HepG2 (cell line): ENCODE data around the gene FUBP3. TPM values are rescaled to one million over a fixed set of nuclear protein-coding genes. Genes with fewer than 3 reads are reported as not detected.

Experiments
- ATAC-seq: fragments of 200-7000 bp; cut with Tn5 transposase; 3 replicates; pipeline ENCODE4 v1.9.1; 2020; ENCODE audit warnings: mild to moderate bottlenecking, moderate library complexity
- BruUV-seq: library from RNA; stranded (reverse); fragments of 400-500 nt; replicated peaks from 2 replicates; lab custom pipeline; 2021; lab: Mats Ljungman, UMichigan
- CTCF ChIA-PET: fragments of 300-600 bp; formaldehyde crosslinking; extraction: SDS; loops from one replicate; lab custom pipeline; 2021; ENCODE audit warnings: low total read pairs, inconsistent platforms, low intra/inter-chr PET ratio; lab: Yijun Ruan, JAX
- POLR2A ChIA-PET: fragments of 350-600 bp; sonication (Branson Sonifier 250); formaldehyde crosslinking; loops from one replicate; lab custom pipeline; 2020; ENCODE audit warnings: antibody characterized with exemption, inconsistent platforms; lab: Yijun Ruan, JAX
- DNase-seq: peaks from one replicate; pipeline ENCODE4 v3.0.0-alpha.2; 2015; ENCODE audit warnings: low spot score
- FAIRE-seq: peaks from 3 replicates; lab custom pipeline; 2011; peaks lifted over from hg19 to GRCh38; lab: Jason Lieb, UNC
- H2AFZ ChIP-seq: one replicate; pipeline ENCODE4 v1.6.1; 2011; ENCODE audit warnings: low read length, inconsistent platforms
- H3K27ac ChIP-seq: fragments of 300-600 bp; 3 replicates; pipeline ENCODE4 v1.8.0; 2011; ENCODE audit warnings: mixed run types, mild to moderate bottlenecking, mixed read lengths, low read length, inconsistent platforms; ENCODE audit not compliant: insufficient read depth; ENCODE audit errors: extremely low read length
- H3K27me3 ChIP-seq, 2 experiments: fragments of 200-600 bp in 1 of 2; 2 replicates in 1 of 2; 3 replicates in 1 of 2; pipeline versions ENCODE4 v1.6.0 to v1.8.0; 2011; ENCODE audit warnings: low read length in 2 of 2, mild to moderate bottlenecking in 2 of 2, moderate library complexity in 2 of 2, inconsistent platforms in 1 of 2; ENCODE audit not compliant: insufficient read depth in 2 of 2, control insufficient read depth in 1 of 2
- H3K36me3 ChIP-seq, 2 experiments: fragments of 200-600 bp in 1 of 2; replicated peaks in 1 of 2; 2 replicates in 1 of 2; 3 replicates in 1 of 2; pipeline versions ENCODE4 v1.5.1 to v1.8.0; 2011; ENCODE audit warnings: low read length in 2 of 2, inconsistent platforms in 1 of 2; ENCODE audit not compliant: insufficient read depth in 2 of 2, control insufficient read depth in 1 of 2
- H3K4me1 ChIP-seq: 2 replicates; pipeline ENCODE4 v1.5.1; 2012; ENCODE audit warnings: low read length, inconsistent platforms; ENCODE audit not compliant: insufficient read depth
- H3K4me2 ChIP-seq: 2 replicates; pipeline ENCODE4 v1.6.0; 2011; ENCODE audit warnings: low read depth, low read length, inconsistent platforms
- H3K4me3 ChIP-seq, 3 experiments: fragments of 200-600 bp in 1 of 3; sonication (generic), shearing (Covaris generic) in 1 of 3; replicated peaks in 1 of 3; 2 replicates each; pipeline ENCODE4 v1.5.1; 2011 to 2016; ENCODE audit warnings: low read length in 3 of 3, inconsistent platforms in 2 of 3, low read depth in 2 of 3, mild to moderate bottlenecking in 2 of 3, control low read depth in 1 of 3, mixed read lengths in 1 of 3; ENCODE audit not compliant: insufficient read depth in 1 of 3
- H3K79me2 ChIP-seq: one replicate; pipeline ENCODE4 v1.6.1; 2011; ENCODE audit warnings: low read length, inconsistent platforms; ENCODE audit not compliant: insufficient read depth
- H3K9ac ChIP-seq: 2 replicates; pipeline ENCODE4 v1.6.0; 2011; ENCODE audit warnings: mild to moderate bottlenecking, low read depth, low read length, inconsistent platforms; ENCODE audit not compliant: insufficient read depth
- H3K9me3 ChIP-seq: 2 replicates; pipeline ENCODE4 v1.5.1; 2012; ENCODE audit warnings: mild to moderate bottlenecking, low read length
- H4K20me1 ChIP-seq: 2 replicates; pipeline ENCODE4 v1.6.0; 2011; ENCODE audit warnings: inconsistent platforms, mild to moderate bottlenecking, low read length, moderate library complexity; ENCODE audit not compliant: insufficient read depth
- AGO2 ChIP-seq: fragments of 200-400 bp; formaldehyde crosslinking; optimal IDR thresholded peaks from 2 replicates; pipeline ENCODE3; 2017; ENCODE audit warnings: mild to moderate bottlenecking, low read depth, low read length, moderate library complexity
- MTF2 ChIP-seq: sonication (generic); formaldehyde crosslinking; IDR thresholded peaks from 2 replicates; pipeline ENCODE4 v1.5.0; 2020; ENCODE audit warnings: missing genetic modification reagents, borderline replicate concordance
- SETDB1 ChIP-seq: sonication (generic); formaldehyde crosslinking; IDR thresholded peaks from 2 replicates; pipeline ENCODE4 v1.5.1; 2020; ENCODE audit warnings: missing genetic modification reagents, mild to moderate bottlenecking, borderline replicate concordance
- ZNF441 ChIP-seq: sonication (generic); formaldehyde crosslinking; IDR thresholded peaks from 2 replicates; pipeline ENCODE4 v1.7.0; 2021; ENCODE audit warnings: missing genetic modification reagents, borderline replicate concordance
- ZNF775 ChIP-seq: sonication (generic); formaldehyde crosslinking; IDR thresholded peaks from 2 replicates; pipeline ENCODE4 v1.4.0; 2020; ENCODE audit warnings: missing genetic modification reagents, mild to moderate bottlenecking, moderate library complexity, borderline replicate concordance
- WGBS: methylation state at CpG from one replicate; pipeline ENCODE4 v1.1.6; 2017; ENCODE audit warnings: low lambda C conversion rate; 5-methylcytosine and 5-hydroxymethylcytosine counted together
- in situ Hi-C: cut with HindIII; loops from 2 replicates; pipeline ENCODE4 v1.10.0; 2017; ENCODE audit warnings: low pct_unique_long_range_greater_than_20kb; ENCODE audit not compliant: extremely low pct_ligation_motif_present
- intact Hi-C: fragments of 100-400 bp; cut with micrococcal nuclease; formaldehyde crosslinking; loops from one replicate; pipeline ENCODE4 v1.10.0; 2022; ENCODE audit not compliant: unreplicated experiment
- polyA plus RNA-seq, 8 experiments: library from polyadenylated mRNA; depleted of rRNA in 3 of 8; stranded (reverse) in 7 of 8; unstranded in 1 of 8; fragments of >200 nt; fragmentation: Illumina TruSeq in 4 of 8; extraction: Trizol in 4 of 8; gene quantifications; 2 replicates each; pipeline versions ENCODE4 v1.2.1 to v1.2.3, GENCODE V29; 2011 to 2016; ENCODE audit warnings: low read depth in 4 of 8, missing spikeins in 1 of 8, mixed read lengths in 1 of 8; ENCODE audit not compliant: insufficient read depth in 1 of 8
- total RNA-seq, 5 experiments: library from RNA; depleted of rRNA; stranded (reverse); fragments of >200 nt; fragmentation: Illumina TruSeq; extraction: Trizol; gene quantifications; 2 replicates each; pipeline ENCODE4 v1.2.3, GENCODE V29; 2016; ENCODE audit warnings: low read depth in 1 of 5
- TF ChIP-seq, protein P1 (sequence below): sonication (generic); formaldehyde crosslinking; IDR thresholded peaks from 2 replicates; pipeline ENCODE4 v1.9.0; 2022; ENCODE audit warnings: missing genetic modification reagents, mild to moderate bottlenecking, borderline replicate concordance

FUBP3 gene
- total and polyA plus RNA-seq, 2 of the 13 experiments (the other 11 are each of a cell fraction or from before 2014, with no cell fraction given): 28.7 to 40.0 TPM

GRCh38 chr9:130634191-130634768 lies 54.9 kb downstream of the FUBP3 start:
- CTCF ChIA-PET: no interaction called here
- Histone ChIP-seq H3K27me3 (no peaks in the 10 kb centered on the region), H3K27ac (no peak overlapping the region), H4K20me1 (peaks cover 2% of the 10 kb centered on the region; the same call in 1 of the 2 replicates), H3K36me3 (peaks cover 45 to 71% of the 10 kb centered on the region in 2 experiments; a peak in 4 of 5 replicates), H3K4me2 (no peak overlapping the region), H2AFZ (no peak overlapping the region), H3K79me2 (no peaks in the 10 kb centered on the region), H3K4me3 (no peak overlapping the region), H3K9me3 (no peaks in the 10 kb centered on the region), H3K4me1 (no peaks in the 10 kb centered on the region), H3K9ac (no peak overlapping the region)
- no peak for DNase-seq
- intact Hi-C loops: no loop called here
- BruUV-seq: no TSS peak
- FAIRE-seq: no peak
- POLR2A ChIA-PET: no interaction called here
- TF ChIP-seq MTF2 (CRISPR knock-in tag): no peak
- TF ChIP-seq, protein P1, sequence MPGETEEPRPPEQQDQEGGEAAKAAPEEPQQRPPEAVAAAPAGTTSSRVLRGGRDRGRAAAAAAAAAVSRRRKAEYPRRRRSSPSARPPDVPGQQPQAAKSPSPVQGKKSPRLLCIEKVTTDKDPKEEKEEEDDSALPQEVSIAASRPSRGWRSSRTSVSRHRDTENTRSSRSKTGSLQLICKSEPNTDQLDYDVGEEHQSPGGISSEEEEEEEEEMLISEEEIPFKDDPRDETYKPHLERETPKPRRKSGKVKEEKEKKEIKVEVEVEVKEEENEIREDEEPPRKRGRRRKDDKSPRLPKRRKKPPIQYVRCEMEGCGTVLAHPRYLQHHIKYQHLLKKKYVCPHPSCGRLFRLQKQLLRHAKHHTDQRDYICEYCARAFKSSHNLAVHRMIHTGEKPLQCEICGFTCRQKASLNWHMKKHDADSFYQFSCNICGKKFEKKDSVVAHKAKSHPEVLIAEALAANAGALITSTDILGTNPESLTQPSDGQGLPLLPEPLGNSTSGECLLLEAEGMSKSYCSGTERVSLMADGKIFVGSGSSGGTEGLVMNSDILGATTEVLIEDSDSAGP (CRISPR knock-in tag): peak; percentile 16; the same call in 1 of the 2 replicates
- peak; percentile 53 for TF ChIP-seq AGO2
- TF ChIP-seq ZNF441 (CRISPR knock-in tag): no peak
- TF ChIP-seq ZNF775 (CRISPR knock-in tag): no peak
- no peak for TF ChIP-seq SETDB1 (CRISPR knock-in tag)
- in situ Hi-C loops: no loop called here
- 98% methylated on average over 5 of the region's 14 CpGs for whole genome bisulfite sequencing
- ATAC-seq: no peak
